Fibroblast of lung (primary cell): Measurements from ENCODE around the gene RNASE12. TPM values are rescaled to one million over a fixed set of nuclear protein-coding genes. Genes with fewer than 3 reads are reported as not detected.

Source experiments
- DNase-seq, 2 donors: peaks; one replicate each; pipeline versions ENCODE4 v3.0.0 to v3.0.0-alpha.2; 2010; ENCODE audit warnings: low read depth in 2 of 2
- H2AFZ ChIP-seq: 2 replicates; pipeline ENCODE4 v1.5.1; 2012; ENCODE audit warnings: low read length, control low read depth, inconsistent platforms
- H3K27ac ChIP-seq: 2 replicates; pipeline ENCODE4 v1.5.1; 2011; ENCODE audit warnings: low read length, control low read depth; ENCODE audit not compliant: insufficient read depth
- H3K27me3 ChIP-seq: 2 replicates; pipeline ENCODE4 v1.5.1; 2011; ENCODE audit warnings: mild to moderate bottlenecking, low read length; ENCODE audit not compliant: control insufficient read depth, insufficient read depth
- H3K36me3 ChIP-seq: 2 replicates; pipeline ENCODE4 v1.5.1; 2011; ENCODE audit warnings: low read length; ENCODE audit not compliant: control insufficient read depth, insufficient read depth
- H3K4me1 ChIP-seq: 2 replicates; pipeline ENCODE4 v1.5.1; 2011; ENCODE audit warnings: low read length; ENCODE audit not compliant: control insufficient read depth, insufficient read depth; ENCODE audit errors: extremely low read depth
- H3K4me2 ChIP-seq: 2 replicates; pipeline ENCODE4 v1.5.1; 2011; ENCODE audit warnings: low read length, control low read depth; ENCODE audit not compliant: insufficient read depth; ENCODE audit errors: extremely low read depth
- H3K4me3 ChIP-seq, 4 experiments: fragments of 200-600 bp in 1 of 4; sonication (generic) in 1 of 4; replicated peaks in 1 of 4; 2 replicates each; pipeline ENCODE4 v1.5.1; 2011 to 2016; ENCODE audit warnings: low read length in 4 of 4, low read depth in 3 of 4, mild to moderate bottlenecking in 3 of 4, control low read depth in 2 of 4, inconsistent platforms in 1 of 4, mixed read lengths in 1 of 4; ENCODE audit not compliant: insufficient read depth in 1 of 4; ENCODE audit errors: control extremely low read depth in 1 of 4
- H3K79me2 ChIP-seq: 2 replicates; pipeline ENCODE4 v1.5.1; 2012; ENCODE audit warnings: mild to moderate bottlenecking, low read length, inconsistent platforms; ENCODE audit not compliant: control insufficient read depth, insufficient read depth
- H3K9ac ChIP-seq: 2 replicates; pipeline ENCODE4 v1.5.1; 2011; ENCODE audit warnings: mild to moderate bottlenecking, low read length, control low read depth; ENCODE audit not compliant: insufficient read depth
- H3K9me3 ChIP-seq: 2 replicates; pipeline ENCODE4 v1.5.1; 2012; ENCODE audit warnings: low read depth, low read length; ENCODE audit not compliant: control insufficient read depth, insufficient read depth
- H4K20me1 ChIP-seq: 2 replicates; pipeline ENCODE4 v1.5.1; 2011; ENCODE audit warnings: low read length; ENCODE audit not compliant: control insufficient read depth, insufficient read depth; ENCODE audit errors: extremely low read depth
- CTCF ChIP-seq, 2 donors: IDR thresholded peaks in 1 of 2; conservative IDR thresholded peaks in 1 of 2; 1 replicate in 1 of 2; 2 replicates in 1 of 2; pipeline ENCODE4 v1.5.1; 2011 to 2012; ENCODE audit warnings: low read length in 2 of 2, control low read depth in 1 of 2, inconsistent platforms in 1 of 2, low read depth in 1 of 2, mild to moderate bottlenecking in 1 of 2
- EZH2 ChIP-seq: IDR thresholded peaks from 2 replicates; pipeline ENCODE4 v1.5.1; 2012; ENCODE audit warnings: low read length, control low read depth, mild to moderate bottlenecking; ENCODE audit errors: missing control alignments
- polyA plus RNA-seq, 2 donors: library from polyadenylated mRNA; depleted of rRNA in 1 of 2; stranded (reverse) in 1 of 2; unstranded in 1 of 2; fragments of >200 nt; gene quantifications; 2 replicates each; pipeline ENCODE4 v1.2.1, GENCODE V29; 2011 to 2012; ENCODE audit warnings: missing spikeins in 1 of 2
- total RNA-seq: library from RNA; depleted of rRNA; stranded (reverse); fragments of >200 nt; gene quantifications from 2 replicates; pipeline ENCODE4 v1.2.1, GENCODE V29; 2014

Gene RNASE12
- total and polyA plus RNA-seq, 2 donors (not counting 1 experiment from before 2014, with no cell fraction given) = not detected

GRCh38 chr14:20613094-20614037 lies 22.2 kb upstream of the RNASE12 start:
- H2AFZ ChIP-seq = peak overlapping the region; percentile 57
- H3K27ac ChIP-seq = no peak overlapping the region
- peak overlapping the region; percentile 30 to 73 (median 63) for H3K4me3 ChIP-seq
- no peaks in the 10 kb centered on the region for H3K4me1 ChIP-seq
- H3K9ac ChIP-seq = no peak overlapping the region
- no peaks in the 10 kb centered on the region for H3K79me2 ChIP-seq
- H3K9me3 ChIP-seq = no peaks in the 10 kb centered on the region
- DNase-seq = peak; percentile 97 to 98
- H3K36me3 ChIP-seq = no peaks in the 10 kb centered on the region
- no peaks in the 10 kb centered on the region for H4K20me1 ChIP-seq
- H3K4me2 ChIP-seq = peak overlapping the region; percentile 77
- no peaks in the 10 kb centered on the region for H3K27me3 ChIP-seq
- TF ChIP-seq EZH2 = no peak
- peak; percentile 68 to 74 for TF ChIP-seq CTCF (conservative IDR thresholded peaks at IDR 0.05 in 1 of 2, IDR thresholded peaks at IDR 0.05 in 1 of 2; ENCODE audit: low read depth in 1 of 2, low read length in 2 of 2)

GRCh38 chr14:20612403-20612802 lies 21.2 kb upstream of the RNASE12 start:
- H3K9me3 ChIP-seq = no peaks in the 10 kb centered on the region
- no peak for DNase-seq
- no peak overlapping the region for H3K9ac ChIP-seq
- no peak overlapping the region for H3K4me2 ChIP-seq
- H2AFZ ChIP-seq = no peak overlapping the region
- H3K36me3 ChIP-seq = no peaks in the 10 kb centered on the region
- no peak for TF ChIP-seq EZH2
- TF ChIP-seq CTCF (conservative IDR thresholded peaks at IDR 0.05 in 1 of 2, IDR thresholded peaks at IDR 0.05 in 1 of 2; ENCODE audit: low read depth in 1 of 2, low read length in 2 of 2) = no peak
- no peak overlapping the region for H3K27ac ChIP-seq
- no peak overlapping the region for H3K4me3 ChIP-seq
- no peaks in the 10 kb centered on the region for H3K27me3 ChIP-seq
- no peaks in the 10 kb centered on the region for H3K4me1 ChIP-seq
- no peaks in the 10 kb centered on the region for H3K79me2 ChIP-seq
- no peaks in the 10 kb centered on the region for H4K20me1 ChIP-seq

- H3K36me3 ChIP-seq = no peaks in the 10 kb centered on the region
- H3K9me3 ChIP-seq = no peaks in the 10 kb centered on the region
- H3K4me3 ChIP-seq = no peak overlapping the region
- H3K9ac ChIP-seq = no peak overlapping the region
- no peaks in the 10 kb centered on the region for H3K4me1 ChIP-seq
- no peak overlapping the region for H3K27ac ChIP-seq
- no peaks in the 10 kb centered on the region for H3K27me3 ChIP-seq
- H4K20me1 ChIP-seq = no peaks in the 10 kb centered on the region
- H3K4me2 ChIP-seq = no peak overlapping the region
- H2AFZ ChIP-seq = no peak overlapping the region
- DNase-seq = no peak
- TF ChIP-seq CTCF (conservative IDR thresholded peaks at IDR 0.05 in 1 of 2, IDR thresholded peaks at IDR 0.05 in 1 of 2; ENCODE audit: low read depth in 1 of 2, low read length in 2 of 2) = no peak
- TF ChIP-seq EZH2 = no peak
- H3K79me2 ChIP-seq = no peaks in the 10 kb centered on the region
Measured at GRCh38 chr14:20611277-20611676, 20.1 kb upstream of the RNASE12 start.
